Kidney epithelial cell (primary cell): ENCODE measurements around the gene IFNA7. TPM values are rescaled to one million over a fixed set of nuclear protein-coding genes. Genes with fewer than 3 reads are reported as not detected.
"Not testable (repeated sequence)": the region's sequence is repeated elsewhere in the genome, so short reads cannot be mapped to it uniquely, and the experiment has no call there.

ENCODE experiments used
- DNase-seq: peaks from one replicate; pipeline ENCODE4 v3.0.0-alpha.2; 2010; ENCODE audit warnings: low read depth
- H3K27me3 ChIP-seq: 2 replicates; pipeline ENCODE4 v1.6.0; 2011; ENCODE audit warnings: low read length; ENCODE audit not compliant: control insufficient read depth, insufficient read depth
- H3K36me3 ChIP-seq: 2 replicates; pipeline ENCODE4 v1.5.1; 2011; ENCODE audit warnings: low read length; ENCODE audit not compliant: control insufficient read depth, insufficient read depth
- H3K4me3 ChIP-seq: 2 replicates; pipeline ENCODE4 v1.5.1; 2011; ENCODE audit warnings: low read depth, mild to moderate bottlenecking, control low read depth, low read length
- total RNA-seq: library from RNA; depleted of rRNA; stranded (reverse); fragments of >200 nt; gene quantifications from 2 replicates; pipeline ENCODE4 v1.2.3, GENCODE V29; 2015
- TF ChIP-seq, protein P1 (sequence below): IDR thresholded peaks from 2 replicates; pipeline ENCODE4 v1.5.1; 2011; ENCODE audit warnings: mild to moderate bottlenecking, moderate library complexity, low read length, control low read depth, inconsistent platforms; ENCODE audit not compliant: insufficient read depth, poor library complexity, severe bottlenecking

IFNA7 gene
- total RNA-seq, 1 donor from 2014 or later, result not detected

DNA sequence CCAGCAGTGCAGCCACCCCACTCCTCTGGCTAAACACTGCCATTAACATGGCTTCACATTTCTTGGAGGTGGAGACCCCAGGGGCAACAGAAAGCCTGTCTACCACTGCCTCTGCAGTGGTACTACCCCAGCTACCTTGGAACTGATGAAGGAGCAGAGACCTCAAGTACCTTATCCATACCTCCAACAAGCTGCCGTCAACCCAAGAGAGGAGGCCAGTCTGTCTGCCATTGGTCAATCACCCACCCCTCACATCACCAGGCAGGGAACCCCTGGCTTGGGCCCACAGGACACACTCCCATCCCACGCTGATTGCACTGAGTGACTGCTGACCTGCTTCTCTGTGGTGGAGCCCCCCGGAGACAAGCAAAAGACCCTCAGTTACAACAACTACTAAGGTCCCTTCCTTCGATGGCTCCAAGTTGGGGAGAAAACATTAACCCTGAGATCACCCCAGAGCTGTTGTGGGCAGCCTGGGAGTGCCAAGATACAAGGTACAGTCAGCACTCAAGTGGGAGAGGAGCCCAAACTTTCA, 32.2 kb upstream of the IFNA7 start:
- no peaks in the 10 kb centered on the region for H3K27me3 ChIP-seq
- DNase-seq, result no peak
- H3K36me3 ChIP-seq, result no peaks in the 10 kb centered on the region
- TF ChIP-seq, protein P1, sequence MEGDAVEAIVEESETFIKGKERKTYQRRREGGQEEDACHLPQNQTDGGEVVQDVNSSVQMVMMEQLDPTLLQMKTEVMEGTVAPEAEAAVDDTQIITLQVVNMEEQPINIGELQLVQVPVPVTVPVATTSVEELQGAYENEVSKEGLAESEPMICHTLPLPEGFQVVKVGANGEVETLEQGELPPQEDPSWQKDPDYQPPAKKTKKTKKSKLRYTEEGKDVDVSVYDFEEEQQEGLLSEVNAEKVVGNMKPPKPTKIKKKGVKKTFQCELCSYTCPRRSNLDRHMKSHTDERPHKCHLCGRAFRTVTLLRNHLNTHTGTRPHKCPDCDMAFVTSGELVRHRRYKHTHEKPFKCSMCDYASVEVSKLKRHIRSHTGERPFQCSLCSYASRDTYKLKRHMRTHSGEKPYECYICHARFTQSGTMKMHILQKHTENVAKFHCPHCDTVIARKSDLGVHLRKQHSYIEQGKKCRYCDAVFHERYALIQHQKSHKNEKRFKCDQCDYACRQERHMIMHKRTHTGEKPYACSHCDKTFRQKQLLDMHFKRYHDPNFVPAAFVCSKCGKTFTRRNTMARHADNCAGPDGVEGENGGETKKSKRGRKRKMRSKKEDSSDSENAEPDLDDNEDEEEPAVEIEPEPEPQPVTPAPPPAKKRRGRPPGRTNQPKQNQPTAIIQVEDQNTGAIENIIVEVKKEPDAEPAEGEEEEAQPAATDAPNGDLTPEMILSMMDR, result no peak
- H3K4me3 ChIP-seq, result no peak overlapping the region

DNA sequence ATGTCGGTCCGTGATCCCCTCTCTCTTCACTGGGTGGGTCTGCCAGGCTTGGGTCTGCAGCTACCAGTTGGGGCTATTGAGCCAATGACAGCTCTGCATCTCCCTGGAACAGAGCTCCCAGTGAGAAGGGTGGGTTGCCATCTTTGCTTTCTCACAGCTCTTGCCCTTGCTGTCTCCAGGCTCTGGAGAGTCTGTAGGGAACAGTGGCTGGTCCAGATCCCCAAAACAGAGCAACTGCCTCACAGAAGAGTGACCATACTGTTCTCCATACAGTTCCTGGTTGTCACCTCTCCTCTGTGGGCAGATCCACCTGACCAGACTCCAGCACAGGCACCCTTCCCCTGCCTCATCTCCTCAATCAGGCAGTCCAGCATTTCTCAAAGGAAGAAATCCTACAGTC, 31.3 kb upstream of the IFNA7 start:
- TF ChIP-seq, protein P1, result no peak
- Histone ChIP-seq H3K27me3 (no peaks in the 10 kb centered on the region), H3K4me3 (no peak overlapping the region), H3K36me3 (no peaks in the 10 kb centered on the region)
- no peak for DNase-seq

DNA sequence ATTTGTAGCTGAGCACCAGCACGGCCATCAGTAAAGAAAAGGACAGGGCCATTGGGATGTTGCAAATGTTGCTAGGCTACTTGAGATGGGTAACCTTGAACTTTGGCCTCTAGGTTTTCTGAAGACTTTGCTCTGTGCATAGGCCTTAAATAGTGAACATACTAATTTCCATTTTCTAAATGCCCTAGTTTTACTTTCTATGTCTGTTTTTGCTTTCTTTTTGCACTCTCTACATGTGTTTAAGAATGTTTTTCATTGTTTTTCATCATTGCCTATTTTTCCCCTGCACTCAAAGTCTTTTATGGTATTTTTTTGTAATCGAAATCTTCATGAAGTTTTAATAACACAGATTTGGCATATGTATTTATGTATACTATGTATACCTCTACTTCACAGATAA, 26.1 kb upstream of the IFNA7 start, which contains the start of gene IFNA17:
Gene IFNA17 (minus strand): TSS at position 101 of the 400 bp plus-strand sequence. CDS start 49 bp downstream, at position 52.
- TF ChIP-seq, protein P1, result no peak
- Histone ChIP-seq H3K4me3 (no peak within 1 kb of the TSS), H3K36me3 (no peaks in the 10 kb centered on the region), H3K27me3 (no peaks in the 10 kb centered on the region)
- no peak for DNase-seq

DNA sequence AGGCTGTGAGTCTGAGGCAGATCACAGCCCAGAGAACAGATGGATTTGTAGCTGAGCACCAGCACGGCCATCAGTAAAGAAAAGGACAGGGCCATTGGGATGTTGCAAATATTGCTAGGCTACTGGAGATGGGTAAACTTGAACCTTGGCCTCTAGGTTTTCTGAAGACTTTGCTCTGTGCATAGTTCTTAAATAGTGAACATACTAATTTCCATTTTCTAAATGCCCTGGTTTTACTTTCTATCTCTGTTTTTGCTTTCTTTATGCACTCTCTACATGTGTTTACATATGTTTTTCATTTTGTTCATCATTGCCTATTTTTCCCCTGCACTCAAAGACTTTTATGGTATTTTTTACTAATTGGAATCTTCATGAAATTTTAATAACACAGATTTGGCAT, 15.2 kb upstream of the IFNA7 start, which contains the start of gene IFNA16:
Gene IFNA16 (minus strand): TSS at position 101 of the 400 bp plus-strand sequence. CDS start 6 bp downstream, at position 95.
- not testable (repeated sequence) for DNase-seq, H3K36me3 ChIP-seq, H3K27me3 ChIP-seq, H3K4me3 ChIP-seq

DNA sequence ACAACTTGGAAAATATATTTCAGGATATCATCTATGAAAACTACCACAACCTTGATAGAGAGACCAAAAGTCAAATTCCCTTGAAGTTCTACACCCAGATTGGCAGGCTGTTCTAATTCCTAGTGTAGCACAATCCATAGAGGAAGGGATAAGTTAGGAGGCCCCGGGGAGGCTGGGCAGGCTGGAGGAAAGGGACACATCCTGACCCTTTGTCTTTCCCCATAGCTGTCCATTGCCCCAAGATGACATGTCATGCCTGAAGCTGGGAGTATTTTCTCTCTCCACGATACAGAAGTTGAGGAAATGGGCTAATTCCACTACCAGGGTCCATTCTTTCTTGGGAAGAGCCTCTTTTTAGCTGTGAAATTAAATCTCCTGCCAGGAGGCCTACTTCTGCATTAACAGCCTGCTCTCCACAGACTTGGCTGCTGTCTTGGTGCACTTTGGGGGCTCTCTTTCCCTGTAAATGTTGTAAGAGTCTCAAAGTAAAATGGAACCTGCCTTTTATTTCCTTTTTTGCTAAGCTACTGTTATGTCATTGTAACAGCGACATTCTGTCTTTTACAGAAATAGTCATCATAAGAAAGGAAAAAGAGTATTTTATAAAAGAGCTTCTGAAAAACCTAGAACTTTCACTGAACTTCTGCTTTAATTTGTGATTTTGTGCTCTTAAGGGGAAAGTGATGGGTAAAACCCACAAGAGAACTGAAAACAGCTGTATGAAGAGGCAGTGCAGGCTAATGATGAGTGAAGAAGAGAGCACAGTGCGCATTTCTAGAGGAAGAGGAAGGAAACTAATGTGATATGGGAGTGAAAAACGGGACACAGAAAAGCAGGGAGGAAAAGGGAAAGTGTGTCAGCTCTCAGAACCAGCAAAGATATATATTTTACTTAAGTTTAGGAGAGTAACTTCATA, 11.7 kb upstream of the IFNA7 start:
- TF ChIP-seq, protein P1, result peak; percentile 52
- H3K36me3 ChIP-seq, DNase-seq: not testable (repeated sequence)

DNA sequence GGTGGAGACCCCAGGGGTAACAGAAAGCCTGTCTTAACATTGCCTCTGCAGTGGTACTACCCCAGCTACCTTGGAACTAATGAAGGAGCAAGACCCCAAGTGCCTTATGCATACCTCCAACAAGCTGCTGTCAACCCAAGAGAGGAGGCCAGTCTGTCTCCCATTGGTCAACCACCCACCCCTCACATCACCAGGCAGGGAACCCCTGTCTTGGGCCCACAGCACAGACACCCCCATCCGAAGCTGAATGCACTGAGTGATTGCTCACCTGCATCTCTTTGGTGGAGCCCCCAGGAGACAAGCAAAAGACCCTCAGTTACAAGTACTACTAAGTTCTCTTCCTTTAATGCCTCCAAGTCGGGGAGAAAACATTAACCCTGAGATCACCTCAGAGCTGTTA, 10.2 kb upstream of the IFNA7 start:
- H3K27me3 ChIP-seq, H3K4me3 ChIP-seq, DNase-seq, H3K36me3 ChIP-seq: not testable (repeated sequence)

More for the DNA sequence above, 11.7 kb upstream of the IFNA7 start:
- not testable (repeated sequence) for H3K27me3 ChIP-seq, H3K4me3 ChIP-seq

DNA sequence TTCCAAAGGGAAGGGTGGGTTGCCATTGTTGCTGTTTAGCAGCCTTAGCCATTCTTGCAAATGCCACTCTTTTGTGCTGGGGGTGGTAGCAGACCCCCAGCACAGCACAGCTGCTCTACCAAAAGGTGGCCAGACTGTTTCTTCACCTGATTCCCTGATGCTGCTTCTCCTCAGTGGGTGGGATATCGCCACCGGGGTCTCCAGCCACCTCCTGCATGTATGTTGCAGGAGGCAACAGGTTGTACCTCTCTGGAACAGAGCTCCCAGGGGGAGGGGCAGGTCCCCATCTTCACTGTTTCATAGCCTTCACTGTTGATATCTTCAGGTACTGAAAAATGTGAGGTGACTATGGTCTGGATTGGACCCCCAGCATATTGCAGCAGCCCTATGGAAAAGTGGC, 8.8 kb upstream of the IFNA7 start:
- H3K36me3 ChIP-seq, H3K4me3 ChIP-seq, DNase-seq, H3K27me3 ChIP-seq: not testable (repeated sequence)
